ENCODE measurements around the gene TIPRL. TPM values are rescaled to one million over a fixed set of nuclear protein-coding genes. Genes with fewer than 3 reads are reported as not detected.
"Not testable (repeated sequence)": the region's sequence is repeated elsewhere in the genome, so short reads cannot be mapped to it uniquely, and the experiment has no call there.

The TIPRL gene
- total RNA-seq, 2 donors from 2014 or later: 4.9 to 10.1 TPM

- intact Hi-C loops (cut with DNase I): no loop called here
- no peak overlapping the region for H3K4me3 ChIP-seq
Measured at GRCh38 chr1:168202941-168203654, 24.3 kb downstream of the TIPRL start.

GRCh38 chr1:168206111-168206510 lies 27.3 kb downstream of the TIPRL start:
- no peak overlapping the region for H3K4me3 ChIP-seq
- no peaks in the 10 kb centered on the region for H3K36me3 ChIP-seq (replicated peaks in 1 of 2; ENCODE audit: insufficient read depth in 1 of 2, low read depth in 2 of 2)
- DNase-seq: no peak
- no peaks in the 10 kb centered on the region for H3K9me3 ChIP-seq
- H3K27me3 ChIP-seq: no peaks in the 10 kb centered on the region
- no peak overlapping the region for H3K27ac ChIP-seq
- intact Hi-C loops (cut with DNase I): no loop called here
- no peak for ATAC-seq
- no peaks in the 10 kb centered on the region for H3K4me1 ChIP-seq
- no peak for TF ChIP-seq POLR2A (IDR thresholded peaks at IDR 0.05)
- TF ChIP-seq CTCF (IDR thresholded peaks at IDR 0.05): no peak

More at GRCh38 chr1:168202941-168203654, 24.3 kb downstream of the TIPRL start:
- Histone ChIP-seq H3K4me1 (no peaks in the 10 kb centered on the region), H3K9me3 (no peaks in the 10 kb centered on the region), H3K27me3 (no peaks in the 10 kb centered on the region), H3K27ac (no peak overlapping the region), H3K36me3 (replicated peaks in 1 of 2; ENCODE audit: insufficient read depth in 1 of 2, low read depth in 2 of 2) (peaks cover 0 to 4% of the 10 kb centered on the region in 2 donors)
- DNase-seq (no peak), ATAC-seq (no peak)
- WGBS, 2 donors: 54 to 89% methylated on average over 1 of the region's 1 CpG
- TF ChIP-seq CTCF (IDR thresholded peaks at IDR 0.05) (no peak), POLR2A (IDR thresholded peaks at IDR 0.05) (no peak)

DNA sequence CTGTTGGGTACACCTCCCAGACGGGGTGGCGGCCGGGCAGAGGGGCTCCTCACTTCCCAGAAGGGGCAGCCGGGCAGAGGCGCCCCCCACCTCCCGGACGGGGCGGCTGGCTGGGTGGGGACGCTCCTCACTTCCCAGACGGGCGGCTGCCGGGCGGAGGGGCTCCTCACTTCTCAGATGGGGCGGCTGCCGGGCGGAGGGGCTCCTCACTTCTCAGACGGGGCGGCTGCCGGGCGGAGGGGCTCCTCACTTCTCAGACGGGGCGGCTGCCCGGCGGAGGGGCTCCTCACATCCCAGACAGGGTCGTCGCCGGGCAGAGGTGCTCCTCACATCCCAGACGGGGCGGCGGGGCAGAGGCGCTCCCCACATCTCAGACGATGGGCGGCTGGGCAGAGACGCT lies 28.9 kb downstream of the TIPRL start:
- intact Hi-C loops (cut with DNase I); H3K27me3 ChIP-seq; ATAC-seq; DNase-seq; H3K4me1 ChIP-seq; H3K36me3 ChIP-seq (replicated peaks in 1 of 2; ENCODE audit: insufficient read depth in 1 of 2, low read depth in 2 of 2); H3K4me3 ChIP-seq; H3K27ac ChIP-seq; H3K9me3 ChIP-seq: not testable (repeated sequence)
- 98% methylated on average over 16 of the region's 34 CpGs; no CpG with 5 or more reads in 1 of the 2 donors for WGBS, 2 donors

GRCh38 chr1:168210312-168210711 lies 31.6 kb downstream of the TIPRL start:
- no peak for ATAC-seq
- no peaks in the 10 kb centered on the region for H3K9me3 ChIP-seq
- H3K4me1 ChIP-seq: no peaks in the 10 kb centered on the region
- H3K27me3 ChIP-seq: no peaks in the 10 kb centered on the region
- H3K36me3 ChIP-seq (replicated peaks in 1 of 2; ENCODE audit: insufficient read depth in 1 of 2, low read depth in 2 of 2): no peaks in the 10 kb centered on the region
- TF ChIP-seq POLR2A (IDR thresholded peaks at IDR 0.05): no peak
- no peak for TF ChIP-seq CTCF (IDR thresholded peaks at IDR 0.05)
- no peak for DNase-seq
- H3K27ac ChIP-seq: no peak overlapping the region
- WGBS, 2 donors: 82 to 89% methylated on average over 3 of the region's 3 CpGs
- H3K4me3 ChIP-seq: no peak overlapping the region
- intact Hi-C loops (cut with DNase I): no loop called here

DNA sequence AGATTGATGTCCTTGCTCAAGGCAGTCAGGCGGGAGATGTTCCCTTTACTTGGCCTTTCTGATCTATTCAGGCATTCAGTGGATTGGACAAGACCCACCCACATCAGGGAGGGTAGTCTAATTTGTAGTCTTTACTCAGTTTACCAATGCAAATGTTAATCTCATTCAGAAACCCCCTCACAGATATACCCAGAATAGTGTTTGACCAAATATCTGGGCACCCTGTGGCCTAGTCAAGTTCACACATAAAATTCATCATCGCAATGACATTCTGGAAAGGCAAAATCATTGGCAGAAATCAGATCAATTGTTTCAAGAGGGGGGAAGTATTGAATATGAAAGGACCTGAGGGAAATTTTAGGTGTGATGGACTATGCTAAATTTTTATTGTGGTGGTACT lies 34.6 kb downstream of the TIPRL start:
- no peak overlapping the region for H3K4me3 ChIP-seq
- ATAC-seq (no peak), DNase-seq (no peak)
- H3K4me1 ChIP-seq: no peaks in the 10 kb centered on the region
- 92 to 100% methylated on average over 2 of the region's 2 CpGs for WGBS, 2 donors
- intact Hi-C loops (cut with DNase I): no loop called here
- H3K36me3 ChIP-seq (replicated peaks in 1 of 2; ENCODE audit: insufficient read depth in 1 of 2, low read depth in 2 of 2): no peaks in the 10 kb centered on the region
- no peak overlapping the region for H3K27ac ChIP-seq
- no peaks in the 10 kb centered on the region for H3K27me3 ChIP-seq
- no peaks in the 10 kb centered on the region for H3K9me3 ChIP-seq
- TF ChIP-seq POLR2A (IDR thresholded peaks at IDR 0.05) (no peak), CTCF (IDR thresholded peaks at IDR 0.05) (no peak)
